ENCODE data around the gene MRPS14. TPM values are rescaled to one million over a fixed set of nuclear protein-coding genes. Genes with fewer than 3 reads are reported as not detected.

The MRPS14 gene
- total RNA-seq, 2 experiments from 2014 or later = 35.5 to 49.6 TPM

- Histone ChIP-seq H3K27ac (ENCODE audit: low read depth, low read length, poor library complexity, severe bottlenecking) (peak overlapping the region; percentile 92), H3K9me2 (ENCODE audit: insufficient read depth, low read length) (no peaks in the 10 kb centered on the region), H3K4me1 (ENCODE audit: insufficient read depth, low read length, poor library complexity, severe bottlenecking) (peaks cover 34% of the 10 kb centered on the region), H4K20me1 (ENCODE audit: insufficient read depth, low read length) (peaks cover 25% of the 10 kb centered on the region), H3K79me2 (ENCODE audit: insufficient read depth, low read depth, low read length) (peaks cover 59% of the 10 kb centered on the region), H2AFZ (ENCODE audit: low read length) (peak overlapping the region; percentile 86; the same call in 1 of the 2 replicates), H3K36me3 (ENCODE audit: insufficient read depth, low read length) (peaks cover 65% of the 10 kb centered on the region), H3K4me3 (ENCODE audit: low read depth, low read length, poor library complexity, severe bottlenecking) (peak overlapping the region; percentile 95), H3K4me2 (ENCODE audit: low read length) (peak overlapping the region; percentile 83), H3K9me3 (ENCODE audit: low read length) (peaks cover 17% of the 10 kb centered on the region; the same call in 1 of the 2 replicates)
- ChIA-PET CTCF (ENCODE audit: unreplicated experiment) (no interaction called here), POLR2A (interaction anchor here (0.7 to 2.8 kb wide), 9 partner anchors 9 to 139 kb away, joined by 3 to 15 read pairs (median 5); partner anchors contain the start of gene MRPS14)
- peak; percentile 89 for DNase-seq (ENCODE audit: low spot score)
- TSS peak; percentile 76 for BruUV-seq (replicated peaks)
- intact Hi-C loops (cut with micrococcal nuclease; ENCODE audit: unreplicated experiment) = loop anchor here (1.0 to 5.0 kb wide), 3 partner anchors 121 to 736 kb away; no protein-coding TSS in a partner anchor
- TF ChIP-seq EZH2phosphoT487 (IDR thresholded peaks at IDR 0.05; ENCODE audit: borderline replicate concordance, low read depth, low read length) = no peak
- peak; percentile 94 for TF ChIP-seq CTCF (conservative IDR thresholded peaks at IDR 0.05; ENCODE audit: low read length)
Observed at GRCh38 chr1:174998569-174999215, 24.5 kb downstream of the MRPS14 start.

- Histone ChIP-seq H3K9me3 (ENCODE audit: low read length) (peaks cover 17% of the 10 kb centered on the region; the same call in 1 of the 2 replicates), H2AFZ (ENCODE audit: low read length) (no peak overlapping the region), H3K4me2 (ENCODE audit: low read length) (peak overlapping the region; percentile 83; the same call in 1 of the 2 replicates), H3K36me3 (ENCODE audit: insufficient read depth, low read length) (peaks cover 75% of the 10 kb centered on the region), H3K4me1 (ENCODE audit: insufficient read depth, low read length, poor library complexity, severe bottlenecking) (peaks cover 17% of the 10 kb centered on the region), H3K79me2 (ENCODE audit: insufficient read depth, low read depth, low read length) (peaks cover 43% of the 10 kb centered on the region), H3K27ac (ENCODE audit: low read depth, low read length, poor library complexity, severe bottlenecking) (peak overlapping the region; percentile 92), H4K20me1 (ENCODE audit: insufficient read depth, low read length) (peaks cover 13% of the 10 kb centered on the region), H3K9me2 (ENCODE audit: insufficient read depth, low read length) (no peaks in the 10 kb centered on the region), H3K4me3 (ENCODE audit: low read depth, low read length, poor library complexity, severe bottlenecking) (no peak overlapping the region)
- POLR2A ChIA-PET = interaction anchor here (0.5 to 0.9 kb wide), 5 partner anchors 20 to 262 kb away, joined by 3 to 10 read pairs (median 3); no protein-coding TSS in a partner anchor
- TF ChIP-seq CTCF (conservative IDR thresholded peaks at IDR 0.05; ENCODE audit: low read length) (no peak), EZH2phosphoT487 (IDR thresholded peaks at IDR 0.05; ENCODE audit: borderline replicate concordance, low read depth, low read length) (no peak)
- DNase-seq (ENCODE audit: low spot score) = no peak
- CTCF ChIA-PET (ENCODE audit: unreplicated experiment) = no interaction called here
- BruUV-seq (replicated peaks) = no TSS peak
- intact Hi-C loops (cut with micrococcal nuclease; ENCODE audit: unreplicated experiment) = loop anchor here (5.0 kb wide), 1 partner anchor 735 kb away; no protein-coding TSS in a partner anchor
Observed at GRCh38 chr1:174997041-174997440, 26.2 kb downstream of the MRPS14 start.

Measured in OCI-LY7 (cell line).